ENCODE data around the gene SMC4. TPM values are rescaled to one million over a fixed set of nuclear protein-coding genes. Genes with fewer than 3 reads are reported as not detected.

Gene SMC4
- total and polyA plus RNA-seq, 2 donors: 119 to 129 TPM

DNA sequence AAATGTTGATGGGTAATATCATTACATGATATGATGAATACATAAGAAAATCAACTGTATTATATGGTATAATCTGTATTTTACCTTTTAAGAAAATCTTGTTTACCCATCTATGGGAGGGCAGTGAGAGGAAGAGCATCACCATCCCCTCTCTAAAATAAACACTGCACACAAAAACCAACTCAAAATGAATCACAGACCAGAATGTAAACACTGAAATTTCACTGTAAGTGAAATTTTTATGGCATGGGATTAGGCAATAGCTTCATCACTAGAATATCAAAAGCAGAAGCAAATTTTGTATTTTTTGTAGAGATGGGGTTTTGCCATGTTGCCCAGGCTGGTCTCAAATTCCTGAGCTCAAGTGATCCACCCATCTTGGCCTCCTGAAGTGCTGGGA, 26.7 kb upstream of the SMC4 start:
- H3K27me3 ChIP-seq (ENCODE audit: control insufficient read depth in 2 of 2, insufficient read depth in 1 of 2, low read length in 1 of 2): no peaks in the 10 kb centered on the region
- DNase-seq (ENCODE audit: low read depth in 6 of 9, low spot score in 9 of 9): no peak
- no peaks in the 10 kb centered on the region for H3K9me3 ChIP-seq (ENCODE audit: control insufficient read depth in 2 of 2, insufficient read depth in 1 of 2, low read length in 1 of 2)
- no peak overlapping the region for H3K4me3 ChIP-seq (ENCODE audit: low read length in 2 of 2)
- peaks cover 16 to 31% of the 10 kb centered on the region in 2 donors for H3K36me3 ChIP-seq (ENCODE audit: control insufficient read depth in 2 of 2, insufficient read depth in 2 of 2, low read length in 1 of 2)
- H3K4me1 ChIP-seq (ENCODE audit: control insufficient read depth in 2 of 2, insufficient read depth in 2 of 2, low read length in 2 of 2): peaks cover 4 to 10% of the 10 kb centered on the region in 2 donors
- no peak overlapping the region for H3K27ac ChIP-seq (ENCODE audit: low read depth in 1 of 2, low read length in 1 of 2)

GRCh38 chr3:160373655-160374054, 25.8 kb upstream of the SMC4 start:
- DNase-seq (ENCODE audit: low read depth in 6 of 9, low spot score in 9 of 9): no peak
- no peaks in the 10 kb centered on the region for H3K9me3 ChIP-seq (ENCODE audit: control insufficient read depth in 2 of 2, insufficient read depth in 1 of 2, low read length in 1 of 2)
- WGBS: 97% methylated on average over 2 of the region's 2 CpGs
- H3K4me3 ChIP-seq (ENCODE audit: low read length in 2 of 2): no peak overlapping the region
- no peak overlapping the region for H3K27ac ChIP-seq (ENCODE audit: low read depth in 1 of 2, low read length in 1 of 2)
- H3K36me3 ChIP-seq (ENCODE audit: control insufficient read depth in 2 of 2, insufficient read depth in 2 of 2, low read length in 1 of 2): peaks cover 16 to 31% of the 10 kb centered on the region in 2 donors
- no peaks in the 10 kb centered on the region for H3K27me3 ChIP-seq (ENCODE audit: control insufficient read depth in 2 of 2, insufficient read depth in 1 of 2, low read length in 1 of 2)
- peaks cover 4 to 10% of the 10 kb centered on the region in 2 donors for H3K4me1 ChIP-seq (ENCODE audit: control insufficient read depth in 2 of 2, insufficient read depth in 2 of 2, low read length in 2 of 2)

DNA sequence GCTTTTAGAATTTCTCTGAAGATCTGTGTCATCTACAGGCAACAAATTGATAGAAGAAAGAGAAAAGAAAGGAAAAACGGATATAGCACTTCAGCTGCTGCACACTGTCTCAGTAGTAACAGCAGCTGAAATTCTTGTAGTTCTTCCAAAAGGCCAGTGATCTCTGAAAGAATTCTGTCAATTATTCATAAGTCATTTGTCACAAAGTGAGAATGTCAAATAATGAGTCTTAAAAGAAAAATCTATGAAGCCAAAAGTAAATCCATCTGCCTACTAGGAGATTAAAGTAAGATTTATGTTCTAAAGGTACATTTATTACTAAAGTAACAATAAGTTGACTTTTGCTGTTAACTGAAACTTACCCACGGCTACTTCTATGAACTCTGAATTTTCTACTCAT, 25.0 kb upstream of the SMC4 start:
- peaks cover 16 to 31% of the 10 kb centered on the region in 2 donors for H3K36me3 ChIP-seq (ENCODE audit: control insufficient read depth in 2 of 2, insufficient read depth in 2 of 2, low read length in 1 of 2)
- no peak for DNase-seq (ENCODE audit: low read depth in 6 of 9, low spot score in 9 of 9)
- H3K27ac ChIP-seq (ENCODE audit: low read depth in 1 of 2, low read length in 1 of 2): no peak overlapping the region
- H3K9me3 ChIP-seq (ENCODE audit: control insufficient read depth in 2 of 2, insufficient read depth in 1 of 2, low read length in 1 of 2): no peaks in the 10 kb centered on the region
- no peak overlapping the region for H3K4me3 ChIP-seq (ENCODE audit: low read length in 2 of 2)
- H3K27me3 ChIP-seq (ENCODE audit: control insufficient read depth in 2 of 2, insufficient read depth in 1 of 2, low read length in 1 of 2): no peaks in the 10 kb centered on the region
- WGBS: 97% methylated on average over 2 of the region's 2 CpGs
- peaks cover 4 to 10% of the 10 kb centered on the region in 2 donors for H3K4me1 ChIP-seq (ENCODE audit: control insufficient read depth in 2 of 2, insufficient read depth in 2 of 2, low read length in 2 of 2)

DNA sequence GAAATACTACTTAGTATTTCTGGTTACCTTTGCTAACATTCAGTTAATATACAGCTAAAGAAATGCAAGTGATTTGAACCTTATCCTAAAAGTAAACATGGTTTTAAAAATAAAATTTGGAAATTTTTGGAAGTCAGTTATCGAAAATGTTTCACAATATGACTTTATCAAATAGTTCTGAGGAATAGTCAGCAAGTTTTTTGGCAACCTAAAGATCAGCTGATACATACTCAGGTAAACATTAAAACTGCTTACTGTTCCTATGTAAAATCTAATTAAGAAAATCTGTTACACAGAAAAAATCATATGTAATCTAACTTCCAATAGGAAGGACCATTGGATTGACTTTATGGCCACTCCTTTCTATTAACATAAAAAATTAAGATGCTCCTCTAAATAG, 24.5 kb upstream of the SMC4 start:
- Histone ChIP-seq H3K4me3 (ENCODE audit: low read length in 2 of 2) (no peak overlapping the region), H3K36me3 (ENCODE audit: control insufficient read depth in 2 of 2, insufficient read depth in 2 of 2, low read length in 1 of 2) (peaks cover 17 to 31% of the 10 kb centered on the region in 2 donors), H3K27ac (ENCODE audit: low read depth in 1 of 2, low read length in 1 of 2) (no peak overlapping the region), H3K9me3 (ENCODE audit: control insufficient read depth in 2 of 2, insufficient read depth in 1 of 2, low read length in 1 of 2) (no peaks in the 10 kb centered on the region), H3K27me3 (ENCODE audit: control insufficient read depth in 2 of 2, insufficient read depth in 1 of 2, low read length in 1 of 2) (no peaks in the 10 kb centered on the region), H3K4me1 (ENCODE audit: control insufficient read depth in 2 of 2, insufficient read depth in 2 of 2, low read length in 2 of 2) (peaks cover 4 to 10% of the 10 kb centered on the region in 2 donors)
- DNase-seq (ENCODE audit: low read depth in 6 of 9, low spot score in 9 of 9): no peak
- WGBS: 96% methylated on average over 1 of the region's 1 CpG

DNA sequence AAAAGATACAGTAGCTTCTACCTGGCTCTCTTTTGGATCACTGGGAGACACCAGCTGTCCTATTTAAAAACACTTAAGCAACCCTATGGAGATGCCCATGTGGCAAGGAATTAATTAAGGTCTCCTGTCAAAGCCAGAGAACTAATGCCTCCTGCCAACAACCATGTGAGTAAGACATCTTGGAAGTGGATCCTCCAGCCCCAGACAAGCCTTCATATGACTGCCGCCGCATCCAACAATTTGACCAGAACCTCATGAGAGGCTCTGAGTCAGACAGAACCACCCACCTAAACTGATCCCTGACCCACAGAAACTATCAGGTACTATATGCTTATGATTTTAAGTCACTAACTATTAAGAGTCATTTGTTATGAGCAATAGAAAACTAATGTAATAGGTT, 22.8 kb upstream of the SMC4 start:
- Histone ChIP-seq H3K4me1 (ENCODE audit: control insufficient read depth in 2 of 2, insufficient read depth in 2 of 2, low read length in 2 of 2) (no peaks in the 10 kb centered on the region), H3K27me3 (ENCODE audit: control insufficient read depth in 2 of 2, insufficient read depth in 1 of 2, low read length in 1 of 2) (no peaks in the 10 kb centered on the region), H3K27ac (ENCODE audit: low read depth in 1 of 2, low read length in 1 of 2) (no peak overlapping the region), H3K9me3 (ENCODE audit: control insufficient read depth in 2 of 2, insufficient read depth in 1 of 2, low read length in 1 of 2) (no peaks in the 10 kb centered on the region), H3K36me3 (ENCODE audit: control insufficient read depth in 2 of 2, insufficient read depth in 2 of 2, low read length in 1 of 2) (peaks cover 17 to 36% of the 10 kb centered on the region in 2 donors), H3K4me3 (ENCODE audit: low read length in 2 of 2) (no peak overlapping the region)
- WGBS: 98% methylated on average over 2 of the region's 2 CpGs
- DNase-seq (ENCODE audit: low read depth in 6 of 9, low spot score in 9 of 9): no peak

- DNase-seq (ENCODE audit: low read depth in 6 of 9, low spot score in 9 of 9): no peak
- H3K4me1 ChIP-seq (ENCODE audit: control insufficient read depth in 2 of 2, insufficient read depth in 2 of 2, low read length in 2 of 2): no peaks in the 10 kb centered on the region
- no peak overlapping the region for H3K4me3 ChIP-seq (ENCODE audit: low read length in 2 of 2)
- no peak overlapping the region for H3K27ac ChIP-seq (ENCODE audit: low read depth in 1 of 2, low read length in 1 of 2)
- no peaks in the 10 kb centered on the region for H3K9me3 ChIP-seq (ENCODE audit: control insufficient read depth in 2 of 2, insufficient read depth in 1 of 2, low read length in 1 of 2)
- WGBS: 99% methylated on average over 1 of the region's 1 CpG
- peaks cover 13 to 28% of the 10 kb centered on the region in 2 donors for H3K36me3 ChIP-seq (ENCODE audit: control insufficient read depth in 2 of 2, insufficient read depth in 2 of 2, low read length in 1 of 2)
- H3K27me3 ChIP-seq (ENCODE audit: control insufficient read depth in 2 of 2, insufficient read depth in 1 of 2, low read length in 1 of 2): no peaks in the 10 kb centered on the region
Observed at GRCh38 chr3:160378331-160379109, 20.9 kb upstream of the SMC4 start.

- no peaks in the 10 kb centered on the region for H3K9me3 ChIP-seq (ENCODE audit: control insufficient read depth in 2 of 2, insufficient read depth in 1 of 2, low read length in 1 of 2)
- WGBS: 97% methylated on average over 4 of the region's 4 CpGs
- DNase-seq (ENCODE audit: low read depth in 6 of 9, low spot score in 9 of 9): no peak
- H3K27ac ChIP-seq (ENCODE audit: low read depth in 1 of 2, low read length in 1 of 2): no peak overlapping the region
- no peaks in the 10 kb centered on the region for H3K27me3 ChIP-seq (ENCODE audit: control insufficient read depth in 2 of 2, insufficient read depth in 1 of 2, low read length in 1 of 2)
- no peak overlapping the region for H3K4me3 ChIP-seq (ENCODE audit: low read length in 2 of 2)
- no peaks in the 10 kb centered on the region for H3K4me1 ChIP-seq (ENCODE audit: control insufficient read depth in 2 of 2, insufficient read depth in 2 of 2, low read length in 2 of 2)
- H3K36me3 ChIP-seq (ENCODE audit: control insufficient read depth in 2 of 2, insufficient read depth in 2 of 2, low read length in 1 of 2): peaks cover 7 to 20% of the 10 kb centered on the region in 2 donors
Observed at GRCh38 chr3:160379628-160380214, 19.7 kb upstream of the SMC4 start.

GRCh38 chr3:160381470-160381869, 18.0 kb upstream of the SMC4 start:
- no peaks in the 10 kb centered on the region for H3K9me3 ChIP-seq (ENCODE audit: control insufficient read depth in 2 of 2, insufficient read depth in 1 of 2, low read length in 1 of 2)
- peaks cover 0 to 2% of the 10 kb centered on the region in 2 donors for H3K4me1 ChIP-seq (ENCODE audit: control insufficient read depth in 2 of 2, insufficient read depth in 2 of 2, low read length in 2 of 2)
- H3K27ac ChIP-seq (ENCODE audit: low read depth in 1 of 2, low read length in 1 of 2): no peak overlapping the region
- no peaks in the 10 kb centered on the region for H3K27me3 ChIP-seq (ENCODE audit: control insufficient read depth in 2 of 2, insufficient read depth in 1 of 2, low read length in 1 of 2)
- H3K4me3 ChIP-seq (ENCODE audit: low read length in 2 of 2): no peak overlapping the region
- 96% methylated on average over 1 of the region's 1 CpG for WGBS
- DNase-seq (ENCODE audit: low read depth in 6 of 9, low spot score in 9 of 9): no peak
- H3K36me3 ChIP-seq (ENCODE audit: control insufficient read depth in 2 of 2, insufficient read depth in 2 of 2, low read length in 1 of 2): peaks cover 7 to 15% of the 10 kb centered on the region in 2 donors

DNA sequence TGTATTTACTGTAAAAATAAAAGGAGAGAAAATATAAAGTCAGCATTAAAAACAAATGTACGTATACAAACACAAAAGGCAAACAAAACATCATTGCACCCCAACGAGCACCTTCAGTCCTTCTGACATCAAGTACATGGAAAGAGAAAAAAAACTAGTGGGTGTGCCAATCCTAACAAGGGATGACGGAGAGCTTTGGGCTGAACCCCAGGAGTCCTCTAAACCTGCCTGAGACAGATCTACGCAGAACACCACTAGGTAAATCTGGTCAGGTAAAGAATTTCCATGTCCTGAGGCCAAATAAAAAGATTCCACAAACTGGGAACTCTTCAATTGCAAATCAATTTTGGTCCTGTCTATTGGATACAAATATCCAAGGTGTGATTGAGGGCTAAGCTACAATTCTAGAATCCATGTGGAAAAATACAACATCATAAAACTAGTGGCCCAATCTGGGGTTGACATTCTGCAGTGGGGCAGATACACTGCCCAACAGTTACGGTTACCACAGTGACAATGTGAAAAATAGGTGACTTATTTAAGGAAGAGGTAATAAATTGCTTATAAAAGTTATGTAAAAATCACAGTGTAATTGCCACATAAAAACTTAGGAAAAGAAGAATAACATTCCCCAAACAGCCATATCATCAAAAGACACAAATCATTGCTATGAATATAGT, 14.7 kb upstream of the SMC4 start:
- no peaks in the 10 kb centered on the region for H3K9me3 ChIP-seq (ENCODE audit: control insufficient read depth in 2 of 2, insufficient read depth in 1 of 2, low read length in 1 of 2)
- peaks cover 0 to 2% of the 10 kb centered on the region in 2 donors for H3K4me1 ChIP-seq (ENCODE audit: control insufficient read depth in 2 of 2, insufficient read depth in 2 of 2, low read length in 2 of 2)
- H3K27ac ChIP-seq (ENCODE audit: low read depth in 1 of 2, low read length in 1 of 2): no peak overlapping the region
- no peak overlapping the region for H3K4me3 ChIP-seq (ENCODE audit: low read length in 2 of 2)
- WGBS: 98% methylated on average over 5 of the region's 5 CpGs
- DNase-seq (ENCODE audit: low read depth in 6 of 9, low spot score in 9 of 9): no peak
- H3K36me3 ChIP-seq (ENCODE audit: control insufficient read depth in 2 of 2, insufficient read depth in 2 of 2, low read length in 1 of 2): peaks cover 5 to 12% of the 10 kb centered on the region in 2 donors
- no peaks in the 10 kb centered on the region for H3K27me3 ChIP-seq (ENCODE audit: control insufficient read depth in 2 of 2, insufficient read depth in 1 of 2, low read length in 1 of 2)
